Natural killer cell (primary cell): ENCODE data around the gene PLXNA4. TPM values are rescaled to one million over a fixed set of nuclear protein-coding genes. Genes with fewer than 3 reads are reported as not detected.

Experiments
- ATAC-seq, 3 donors: fragments of 150-1000 bp in 2 of 3; fragments of 200-7000 bp in 1 of 3; cut with Tn5 transposase; 1 replicate in 1 of 3; 2 replicates in 2 of 3; pipeline ENCODE4 v1.10.0; 2021; ENCODE audit warnings: mild to moderate bottlenecking in 2 of 3, moderate library complexity in 2 of 3
- DNase-seq, 2 donors: peaks; one replicate each; pipeline versions ENCODE4 v3.0.0 to v3.0.0-alpha.2; 2013 to 2021; ENCODE audit warnings: mixed read lengths in 1 of 2
- H3K27ac ChIP-seq: one replicate; pipeline ENCODE4 v1.5.1; 2013; ENCODE audit warnings: mild to moderate bottlenecking, low read length
- H3K27me3 ChIP-seq: one replicate; pipeline ENCODE4 v1.6.1; 2013; ENCODE audit warnings: low read length; ENCODE audit not compliant: control insufficient read depth, insufficient read depth
- H3K36me3 ChIP-seq: one replicate; pipeline ENCODE4 v1.6.1; 2013; ENCODE audit warnings: low read length; ENCODE audit not compliant: control insufficient read depth, insufficient read depth
- H3K4me1 ChIP-seq: one replicate; pipeline ENCODE4 v1.6.1; 2013; ENCODE audit warnings: low read length; ENCODE audit not compliant: control insufficient read depth, insufficient read depth
- H3K4me3 ChIP-seq: one replicate; pipeline ENCODE4 v1.5.1; 2013; ENCODE audit warnings: low read length
- H3K9me3 ChIP-seq: one replicate; pipeline ENCODE4 v1.6.1; 2013; ENCODE audit warnings: low read length; ENCODE audit not compliant: control insufficient read depth, insufficient read depth
- H3K27ac Mint-ChIP-seq, 2 donors: one replicate each; pipeline ENCODE4 v1.8.0; 2022; ENCODE audit warnings: mild to moderate bottlenecking in 2 of 2, mixed read lengths in 2 of 2, moderate library complexity in 1 of 2
- H3K27me3 Mint-ChIP-seq, 2 donors: one replicate each; pipeline ENCODE4 v1.8.0; 2022; ENCODE audit warnings: low read depth in 2 of 2, mixed read lengths in 2 of 2
- H3K36me3 Mint-ChIP-seq: one replicate; pipeline ENCODE4 v1.8.0; 2022; ENCODE audit warnings: mixed read lengths
- H3K4me1 Mint-ChIP-seq, 2 donors: one replicate each; pipeline ENCODE4 v1.8.0; 2022; ENCODE audit warnings: mixed read lengths in 2 of 2
- H3K4me3 Mint-ChIP-seq: one replicate; pipeline ENCODE4 v1.8.0; 2022; ENCODE audit warnings: mild to moderate bottlenecking, moderate library complexity, mixed read lengths
- H3K9me3 Mint-ChIP-seq, 2 donors: one replicate each; pipeline ENCODE4 v1.8.0; 2022; ENCODE audit warnings: mixed read lengths in 2 of 2
- WGBS: methylation state at CpG from one replicate; pipeline ENCODE4 v1.1.7; 2013; ENCODE audit warnings: missing lambda C conversion rate; ENCODE audit not compliant: insufficient coverage; 5-methylcytosine and 5-hydroxymethylcytosine counted together
- intact Hi-C: fragments of 100-400 bp; cut with micrococcal nuclease; formaldehyde crosslinking; loops from one replicate; pipeline ENCODE4 v1.14.2; 2022
- total RNA-seq, 4 donors: library from RNA; stranded (reverse); fragments of 120-200 nt in 1 of 4; gene quantifications; one replicate each; pipeline versions ENCODE4 v1.2.3 to v1.2.4, GENCODE V29; 2013 to 2022
- TF ChIP-seq, protein P1 (sequence below): fragments of 200-600 bp; IDR thresholded peaks from one replicate; pipeline ENCODE4 v1.8.0; 2022; ENCODE audit warnings: antibody characterized with exemption

PLXNA4 gene
- total RNA-seq, 3 donors from 2014 or later (not counting 1 experiment from before 2014, with no cell fraction given), result 5.1 to 15.3 (median 10.9) TPM

- peaks cover 7 to 18% of the 10 kb centered on the region in 2 donors for H3K27me3 Mint-ChIP-seq
- Histone ChIP-seq H3K4me1 (peaks cover 4% of the 10 kb centered on the region), H3K4me3 (no peak overlapping the region), H3K27ac (no peak overlapping the region), H3K36me3 (no peaks in the 10 kb centered on the region), H3K27me3 (no peaks in the 10 kb centered on the region), H3K9me3 (peaks cover 10% of the 10 kb centered on the region)
- peaks cover 10% of the 10 kb centered on the region for H3K36me3 Mint-ChIP-seq
- H3K9me3 Mint-ChIP-seq, result peaks cover 3 to 9% of the 10 kb centered on the region in 2 donors
- H3K4me1 Mint-ChIP-seq, result peaks cover 33 to 39% of the 10 kb centered on the region in 2 donors
- intact Hi-C loops, result no loop called here
- H3K27ac Mint-ChIP-seq, result no peak overlapping the region
- 94% methylated on average over 1 of the region's 1 CpG for WGBS
- no peak for ATAC-seq
- no peak for DNase-seq
- H3K4me3 Mint-ChIP-seq, result no peak overlapping the region
- TF ChIP-seq, protein P1, sequence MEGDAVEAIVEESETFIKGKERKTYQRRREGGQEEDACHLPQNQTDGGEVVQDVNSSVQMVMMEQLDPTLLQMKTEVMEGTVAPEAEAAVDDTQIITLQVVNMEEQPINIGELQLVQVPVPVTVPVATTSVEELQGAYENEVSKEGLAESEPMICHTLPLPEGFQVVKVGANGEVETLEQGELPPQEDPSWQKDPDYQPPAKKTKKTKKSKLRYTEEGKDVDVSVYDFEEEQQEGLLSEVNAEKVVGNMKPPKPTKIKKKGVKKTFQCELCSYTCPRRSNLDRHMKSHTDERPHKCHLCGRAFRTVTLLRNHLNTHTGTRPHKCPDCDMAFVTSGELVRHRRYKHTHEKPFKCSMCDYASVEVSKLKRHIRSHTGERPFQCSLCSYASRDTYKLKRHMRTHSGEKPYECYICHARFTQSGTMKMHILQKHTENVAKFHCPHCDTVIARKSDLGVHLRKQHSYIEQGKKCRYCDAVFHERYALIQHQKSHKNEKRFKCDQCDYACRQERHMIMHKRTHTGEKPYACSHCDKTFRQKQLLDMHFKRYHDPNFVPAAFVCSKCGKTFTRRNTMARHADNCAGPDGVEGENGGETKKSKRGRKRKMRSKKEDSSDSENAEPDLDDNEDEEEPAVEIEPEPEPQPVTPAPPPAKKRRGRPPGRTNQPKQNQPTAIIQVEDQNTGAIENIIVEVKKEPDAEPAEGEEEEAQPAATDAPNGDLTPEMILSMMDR, result no peak
These were observed 29.7 kb downstream of the PLXNA4 start for GRCh38 chr7:132546366-132547127.

- no peak for ATAC-seq
- intact Hi-C loops, result no loop called here
- Histone ChIP-seq H3K27me3 (no peaks in the 10 kb centered on the region), H3K27ac (no peak overlapping the region), H3K9me3 (peaks cover 3% of the 10 kb centered on the region), H3K36me3 (no peaks in the 10 kb centered on the region), H3K4me3 (no peak overlapping the region), H3K4me1 (peaks cover 4% of the 10 kb centered on the region)
- Mint-ChIP-seq H3K27ac (no peak overlapping the region), H3K27me3 (peaks cover 0 to 10% of the 10 kb centered on the region in 2 donors), H3K4me1 (peaks cover 33 to 35% of the 10 kb centered on the region in 2 donors), H3K9me3 (peaks cover 0 to 1% of the 10 kb centered on the region in 2 donors), H3K4me3 (no peak overlapping the region), H3K36me3 (peaks cover 2% of the 10 kb centered on the region)
- DNase-seq, result no peak
- TF ChIP-seq, protein P1, result no peak
- 90% methylated on average over 1 of the region's 1 CpG for WGBS
These were observed 30.5 kb downstream of the PLXNA4 start for GRCh38 chr7:132545756-132546155.

DNA sequence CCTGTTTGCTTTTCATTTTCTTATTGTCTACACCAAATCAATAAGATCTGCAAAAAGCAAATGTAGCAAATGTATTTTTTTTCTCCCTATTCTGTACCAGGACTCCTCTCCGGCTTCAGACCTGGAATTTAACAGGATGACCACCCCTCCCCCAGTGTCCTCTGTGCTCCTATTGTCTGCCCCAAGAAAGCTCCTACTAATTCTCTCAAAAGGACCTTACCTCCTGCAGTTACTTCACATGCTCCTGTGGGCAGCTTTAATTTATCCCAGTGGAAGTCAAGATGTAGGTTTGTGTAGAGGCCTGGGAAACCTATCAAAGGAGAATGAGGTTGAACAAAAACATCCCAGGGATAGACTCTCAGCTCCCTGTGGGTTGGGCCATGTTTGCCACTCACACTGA is 31.3 kb downstream of the PLXNA4 start:
- Histone ChIP-seq H3K27ac (no peak overlapping the region), H3K36me3 (no peaks in the 10 kb centered on the region), H3K4me1 (peaks cover 4% of the 10 kb centered on the region), H3K4me3 (no peak overlapping the region), H3K27me3 (no peaks in the 10 kb centered on the region), H3K9me3 (no peaks in the 10 kb centered on the region)
- Mint-ChIP-seq H3K27ac (no peak overlapping the region), H3K9me3 (no peaks in the 10 kb centered on the region), H3K4me3 (no peak overlapping the region), H3K27me3 (peaks cover 0 to 9% of the 10 kb centered on the region in 2 donors), H3K36me3 (no peaks in the 10 kb centered on the region), H3K4me1 (peaks cover 33 to 34% of the 10 kb centered on the region in 2 donors)
- WGBS, result 81% methylated on average over 1 of the region's 1 CpG
- no peak for DNase-seq
- TF ChIP-seq, protein P1, result no peak
- intact Hi-C loops, result no loop called here
- ATAC-seq, result no peak
